Measurements from ENCODE around the gene CATSPER1.

CATSPER1 gene

DNA sequence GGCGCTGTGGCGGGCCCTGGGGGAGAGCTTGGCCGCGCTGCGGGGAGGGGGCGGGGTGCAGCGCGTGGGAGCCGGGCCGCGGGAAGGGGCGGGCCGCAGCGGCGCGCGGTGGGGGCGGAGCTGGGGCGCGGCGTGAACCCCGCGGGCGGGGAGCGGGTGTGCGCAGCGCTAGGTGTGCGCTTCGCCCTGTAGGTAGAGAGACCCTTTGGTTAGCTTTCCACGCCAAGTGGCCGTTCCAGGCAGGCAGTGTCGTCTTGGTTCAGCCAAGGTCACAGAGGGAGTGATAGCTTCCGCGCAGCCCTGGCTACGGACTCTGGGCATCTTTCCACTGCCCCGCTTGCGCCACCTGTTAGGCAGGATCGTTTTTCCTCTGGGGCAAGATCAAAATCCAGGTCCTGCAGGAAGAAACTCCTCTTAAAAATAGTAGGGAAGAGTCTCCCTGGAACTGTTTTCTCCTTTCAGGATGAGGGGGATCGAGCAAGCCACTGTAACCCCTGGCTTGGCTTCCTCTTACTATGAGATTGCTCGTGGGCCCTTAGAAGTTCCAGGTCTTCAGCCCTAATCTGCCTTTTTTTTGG is 23.5 kb downstream of the CATSPER1 start:
- no peak for DNase-seq (ENCODE audit: low spot score)

GRCh38 chr11:66001942-66002647 is 24.2 kb downstream of the CATSPER1 start, which contains the start of the genes BANF1 and EIF1AD:
BANF1 (plus strand) TSS chr11:66002503; CDS start chr11:66003251, 748 bp downstream.
EIF1AD (minus strand) TSS chr11:66002157; CDS start chr11:66000389, 1,768 bp downstream.
- peak; percentile 98 for DNase-seq (ENCODE audit: low spot score)

DNA sequence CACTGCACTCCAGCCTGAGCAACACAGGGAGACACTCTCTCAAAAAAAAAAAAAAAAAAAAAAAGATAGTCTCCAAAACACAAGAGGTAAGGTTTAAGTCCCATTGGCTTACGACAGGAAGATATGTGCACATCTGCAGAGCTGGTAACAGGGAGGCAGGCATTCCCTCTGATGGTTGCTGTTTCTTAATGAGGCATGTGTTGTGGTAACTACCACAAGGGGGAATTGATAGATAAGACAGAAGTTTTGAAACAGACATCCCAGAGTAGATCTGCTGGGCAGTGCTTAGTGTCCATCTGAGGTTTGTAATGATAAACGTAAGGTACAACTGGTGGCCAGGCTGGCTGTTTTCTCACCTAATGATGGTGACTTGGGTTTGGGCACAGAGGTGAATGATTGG is 29.0 kb downstream of the CATSPER1 start:
- no peak for DNase-seq (ENCODE audit: low spot score)

DNA sequence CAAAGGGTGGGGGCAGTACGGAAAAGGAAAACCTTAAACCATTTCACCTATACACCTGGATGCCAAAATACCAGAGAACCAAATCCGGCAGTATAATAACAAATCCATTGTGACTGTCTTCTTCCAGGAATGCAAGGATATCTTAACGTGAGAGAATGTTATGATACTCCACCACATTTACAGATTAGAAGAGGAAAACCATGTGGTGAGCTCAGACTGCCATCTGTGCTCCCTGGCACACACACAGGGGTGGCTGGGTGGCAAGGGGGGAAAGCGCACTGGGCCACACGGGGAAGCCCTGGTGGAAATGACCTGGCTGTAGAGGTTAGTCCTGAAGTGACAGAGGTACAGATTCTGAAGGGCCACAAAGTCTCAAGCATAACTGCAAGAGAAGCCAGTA is 34.2 kb downstream of the CATSPER1 start:
- DNase-seq (ENCODE audit: low spot score): no peak

DNA sequence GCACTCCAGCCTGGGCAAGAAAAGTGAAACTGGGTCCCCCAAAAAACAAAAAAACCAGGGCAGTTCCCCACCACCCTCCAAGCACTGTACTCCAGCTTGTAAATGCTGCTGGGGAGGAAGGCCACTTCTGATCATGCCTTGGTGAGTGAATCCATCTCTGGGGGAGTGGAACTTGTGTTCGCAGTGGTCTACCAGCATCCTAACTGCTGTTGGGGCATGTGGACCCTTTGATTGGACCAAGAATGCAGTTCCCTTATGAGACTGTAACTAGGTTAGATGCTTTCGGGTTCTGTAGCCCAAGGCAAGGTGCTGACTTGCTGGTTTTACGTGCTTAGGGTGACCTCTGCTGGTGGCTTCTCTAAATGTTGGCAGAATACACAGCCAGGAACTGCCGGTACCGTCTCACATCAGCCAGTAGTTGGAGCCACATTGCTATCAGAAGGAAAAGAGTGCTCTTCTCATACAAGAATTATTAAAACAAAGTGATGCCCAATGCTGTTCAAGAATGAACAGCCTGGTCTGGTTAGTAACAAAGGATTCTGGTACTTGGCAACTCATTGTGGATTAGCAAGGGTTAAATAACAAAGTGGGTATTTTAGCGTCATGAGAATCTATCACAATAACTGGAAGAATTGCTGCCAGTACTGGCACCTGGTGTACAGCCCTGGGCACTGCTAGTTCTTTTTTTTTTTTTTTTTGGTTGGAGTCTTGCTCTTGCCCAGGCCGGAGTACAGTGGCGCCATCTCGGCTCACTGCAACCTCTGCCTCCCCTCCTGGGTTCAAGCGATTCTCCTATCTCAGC is 37.3 kb downstream of the CATSPER1 start:
- peak; percentile 94 for DNase-seq (ENCODE audit: low spot score)

DNA sequence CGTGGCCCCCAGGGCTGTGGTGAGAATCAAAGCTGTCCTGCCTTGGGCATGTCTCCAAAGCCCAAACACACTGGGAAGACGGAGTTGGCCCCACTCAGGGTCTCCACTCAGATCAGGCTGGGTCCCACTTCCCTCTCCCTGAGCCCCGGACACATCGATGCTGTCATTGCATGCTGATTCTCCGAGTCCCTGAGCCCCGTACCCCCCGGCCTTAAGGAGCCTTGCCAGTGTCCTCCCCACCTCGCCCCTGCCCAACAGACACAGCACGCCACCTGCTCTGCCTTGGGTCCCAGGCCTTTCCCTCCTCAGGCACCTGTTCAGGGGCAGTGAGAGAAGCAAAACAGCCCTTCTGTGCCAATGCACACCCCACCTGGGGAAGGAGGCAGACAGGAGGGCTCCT is 38.9 kb downstream of the CATSPER1 start:
- DNase-seq (ENCODE audit: low spot score): no peak

DNA sequence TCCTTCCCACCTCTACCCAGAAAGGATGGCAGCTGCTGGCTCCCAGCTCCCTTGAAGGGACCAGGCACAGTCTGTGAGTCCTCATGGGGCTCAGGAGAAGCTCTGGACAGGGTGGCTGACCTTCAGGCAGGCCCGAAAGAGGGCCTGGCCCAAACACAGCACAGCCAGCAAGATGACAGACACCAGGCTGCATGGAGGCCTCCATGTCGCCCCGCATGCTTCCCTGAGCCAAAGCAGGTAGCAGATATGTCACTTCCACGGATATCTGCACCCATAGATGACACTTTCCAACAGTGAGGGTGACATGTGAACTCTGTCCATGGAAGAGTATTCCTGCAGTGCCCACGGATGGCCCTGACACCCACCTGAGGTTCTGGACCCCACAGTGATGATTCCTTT is 42.7 kb downstream of the CATSPER1 start:
- DNase-seq (ENCODE audit: low spot score): no peak

DNA sequence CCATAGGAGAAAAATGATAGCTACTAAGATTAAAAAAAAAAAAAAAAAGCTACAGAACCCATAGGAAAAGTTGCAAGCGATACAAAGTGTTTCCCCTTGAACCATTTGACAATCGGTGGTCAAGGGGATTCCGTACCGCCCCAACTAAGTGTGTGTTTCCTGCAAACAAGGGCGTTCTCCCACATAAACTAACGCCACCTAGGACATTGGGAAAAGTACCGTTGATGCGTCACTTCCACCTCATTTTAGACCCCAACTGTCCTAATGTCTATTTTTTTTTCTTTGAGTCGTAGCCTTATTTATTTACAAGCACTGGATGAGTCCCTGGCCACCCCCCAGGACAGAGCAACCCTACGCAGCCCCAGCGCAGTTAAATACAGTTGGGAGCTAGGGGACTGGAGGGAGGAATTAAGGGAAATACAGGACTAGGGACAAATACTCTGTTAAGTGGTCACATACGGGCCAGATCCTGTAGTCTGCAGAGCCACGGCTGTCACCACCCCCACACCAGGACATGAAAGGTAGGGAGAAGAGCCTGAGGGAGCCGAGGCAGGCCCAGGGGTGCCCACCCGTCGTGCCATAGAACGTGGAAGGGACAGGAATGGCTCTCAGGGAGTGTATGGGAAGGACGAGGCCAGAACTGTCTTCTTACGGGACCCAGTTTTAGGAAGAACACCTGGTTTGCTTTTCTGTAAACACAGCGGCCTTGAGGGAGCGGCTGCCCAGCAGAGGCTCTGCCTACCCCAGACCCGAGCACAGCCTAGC is 43.3 kb downstream of the CATSPER1 start:
- no peak for DNase-seq (ENCODE audit: low spot score)

GRCh38 chr11:65981972-65982823 is 44.1 kb downstream of the CATSPER1 start:
- DNase-seq (ENCODE audit: low spot score): no peak

GRCh38 chr11:65981101-65981740 is 45.1 kb downstream of the CATSPER1 start:
- DNase-seq (ENCODE audit: low spot score): no peak

DNA sequence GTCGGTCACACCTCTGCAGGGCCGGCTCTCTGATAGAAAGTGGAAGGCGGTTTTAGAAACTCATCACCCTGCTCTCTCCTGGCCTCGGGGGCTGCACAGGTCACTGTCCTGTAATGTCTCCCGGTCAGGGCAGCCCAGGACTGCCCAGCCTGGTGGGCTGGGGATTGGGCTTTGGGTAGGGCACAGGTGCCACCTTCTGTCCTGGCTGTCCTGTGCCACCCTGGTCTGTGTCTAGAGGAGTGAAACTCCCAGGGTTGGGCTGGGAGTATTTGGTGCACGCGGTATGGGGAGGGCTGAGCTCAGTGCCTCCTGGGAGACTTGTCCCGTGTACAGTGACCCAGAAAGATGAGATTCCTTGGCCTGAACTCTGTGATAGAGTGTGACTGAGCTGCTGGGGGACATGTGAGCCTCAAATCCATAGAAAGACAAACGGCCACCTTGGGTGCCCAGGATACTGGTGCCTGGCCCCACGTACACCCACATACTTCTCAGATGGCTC is 47.0 kb downstream of the CATSPER1 start:
- no peak for DNase-seq (ENCODE audit: low spot score)

DNA sequence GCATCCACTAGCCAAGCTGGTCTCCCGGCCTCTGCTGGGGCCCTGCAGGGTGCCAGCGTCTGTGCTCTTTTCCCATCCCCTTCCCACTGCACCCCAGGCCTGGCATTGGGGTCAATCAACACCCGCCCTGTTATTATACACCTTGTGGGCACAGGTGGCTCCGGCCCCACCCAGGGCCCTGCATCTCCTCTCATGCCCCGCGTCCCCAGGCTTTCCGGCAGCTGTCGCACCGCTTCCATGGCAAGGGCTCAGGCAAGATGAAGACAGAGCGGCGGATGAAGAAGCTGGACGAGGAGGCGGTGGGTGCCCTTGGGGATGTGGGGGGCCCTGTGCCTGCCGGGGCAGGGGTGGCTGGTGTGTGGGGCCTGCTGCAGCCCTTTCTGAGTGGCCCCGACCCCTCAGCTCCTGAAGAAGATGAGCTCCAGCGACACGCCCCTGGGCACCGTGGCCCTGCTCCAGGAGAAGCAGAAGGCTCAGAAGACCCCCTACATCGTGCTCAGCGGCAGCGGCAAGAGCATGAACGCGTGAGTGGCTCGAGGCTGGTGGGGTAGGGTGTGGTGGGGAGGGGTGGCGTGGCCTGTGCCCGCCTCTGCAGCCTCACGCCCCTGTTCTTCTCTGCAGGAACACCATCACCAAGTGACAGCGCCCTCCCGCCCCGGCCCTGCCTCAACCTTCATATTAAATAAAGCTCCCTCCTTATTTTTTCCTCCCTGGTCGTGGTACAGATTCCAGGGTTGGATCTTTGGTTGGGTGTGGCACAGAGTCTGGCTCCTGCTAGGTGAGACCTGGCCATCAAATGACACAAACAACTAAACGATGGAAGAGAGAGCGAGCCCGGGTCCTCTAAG is 47.7 kb downstream of the CATSPER1 start:
- no peak for DNase-seq (ENCODE audit: low spot score)

DNA sequence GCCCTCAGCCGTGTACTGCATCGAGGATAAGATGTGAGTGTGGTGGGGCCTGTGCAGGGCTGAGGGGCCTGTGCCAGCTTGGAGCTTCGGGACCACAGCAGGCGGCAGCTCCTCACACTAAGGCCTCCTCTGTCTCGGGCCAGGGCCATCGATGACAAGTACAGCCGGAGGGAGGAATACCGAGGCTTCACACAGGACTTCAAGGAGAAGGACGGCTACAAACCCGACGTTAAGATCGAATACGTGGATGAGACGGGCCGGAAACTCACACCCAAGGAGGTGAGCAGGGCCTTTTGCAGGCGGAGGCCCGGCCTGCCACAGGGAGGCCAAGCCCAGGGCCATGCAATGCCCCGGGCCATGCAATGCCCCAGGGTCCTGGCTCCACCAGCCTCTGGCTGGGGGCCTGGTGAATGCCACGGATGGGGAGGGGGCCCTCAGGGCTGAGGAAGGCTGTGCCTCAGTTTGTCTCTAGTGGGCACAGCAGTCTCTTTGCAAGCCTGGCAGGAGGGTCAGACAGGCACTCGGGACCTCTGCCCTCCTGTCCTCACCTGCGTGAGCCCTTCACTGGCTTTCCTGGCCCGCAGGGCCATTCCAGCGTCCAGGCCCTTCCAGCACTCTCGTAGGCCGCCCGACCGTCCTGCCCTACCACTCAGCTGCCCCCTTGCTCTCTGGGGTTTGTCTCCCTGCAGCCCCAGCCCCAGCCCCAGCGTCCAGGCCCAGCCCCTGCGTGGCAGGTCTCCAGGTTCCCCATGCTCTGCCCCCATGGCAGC is 48.5 kb downstream of the CATSPER1 start:
- DNase-seq (ENCODE audit: low spot score): no peak

DNA sequence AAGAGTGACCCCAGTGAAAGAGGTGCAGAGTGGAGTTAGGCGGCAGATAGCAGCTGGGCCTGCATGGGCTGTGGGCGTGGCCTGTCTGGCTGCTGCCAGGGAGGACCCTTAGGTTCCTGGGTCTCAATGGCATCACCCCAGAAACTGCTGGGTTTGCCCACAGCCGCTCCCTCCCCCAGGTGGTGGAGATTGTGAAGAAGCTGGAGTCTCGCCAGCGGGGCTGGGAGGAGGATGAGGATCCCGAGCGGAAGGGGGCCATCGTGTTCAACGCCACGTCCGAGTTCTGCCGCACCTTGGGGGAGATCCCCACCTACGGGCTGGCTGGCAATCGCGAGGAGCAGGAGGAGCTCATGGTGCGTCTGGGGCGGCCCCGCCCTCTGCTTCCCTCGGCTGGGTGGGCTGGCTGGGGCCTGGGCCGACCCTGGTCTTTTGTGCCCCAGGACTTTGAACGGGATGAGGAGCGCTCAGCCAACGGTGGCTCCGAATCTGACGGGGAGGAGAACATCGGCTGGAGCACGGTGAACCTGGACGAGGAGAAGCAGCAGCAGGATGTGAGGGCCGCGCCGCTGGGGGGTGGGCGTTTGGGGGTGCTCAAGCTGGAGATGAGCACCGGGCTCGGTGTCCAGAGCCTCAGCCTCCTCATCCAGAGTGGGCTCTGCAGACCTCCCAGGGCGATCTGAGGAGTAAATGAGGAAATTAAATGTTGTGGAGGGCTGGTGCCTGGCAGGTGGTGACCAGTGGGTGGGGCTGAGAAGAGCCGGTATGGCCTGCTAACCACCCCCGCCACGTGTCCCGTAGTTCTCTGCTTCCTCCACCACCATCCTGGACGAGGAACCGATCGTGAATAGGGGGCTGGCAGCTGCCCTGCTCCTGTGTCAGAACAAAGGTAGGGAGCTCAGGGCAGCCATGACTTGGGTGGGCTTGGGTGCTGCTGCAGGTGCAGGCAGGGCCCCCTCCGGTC is 49.8 kb downstream of the CATSPER1 start:
- no peak for DNase-seq (ENCODE audit: low spot score)

DNA sequence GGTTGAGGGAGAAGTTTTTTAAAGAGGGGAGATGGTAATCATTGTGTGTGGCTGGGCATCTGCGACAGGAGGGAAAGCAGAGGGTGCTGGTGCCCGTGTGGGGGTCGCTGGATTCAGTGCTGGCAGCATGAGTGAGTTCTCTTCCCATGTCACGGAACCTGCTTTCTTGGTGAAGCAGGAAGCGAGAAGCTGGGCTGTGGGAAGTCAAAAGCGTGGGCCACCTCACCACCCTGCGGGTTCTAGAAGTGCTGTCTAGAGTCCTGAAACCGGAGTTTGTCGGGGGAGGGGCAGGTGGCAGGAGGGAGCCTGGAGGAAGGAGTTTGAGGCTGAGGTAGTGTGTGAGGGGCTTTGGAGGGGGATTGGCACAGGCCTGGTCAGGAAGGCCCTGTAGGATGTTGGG is 50.5 kb downstream of the CATSPER1 start:
- DNase-seq (ENCODE audit: low spot score): no peak

GRCh38 chr11:65973439-65974110 is 52.7 kb downstream of the CATSPER1 start:
- DNase-seq (ENCODE audit: low spot score): peak; percentile 71

GRCh38 chr11:65972116-65972515 is 54.2 kb downstream of the CATSPER1 start:
- DNase-seq (ENCODE audit: low spot score): no peak

All from kidney tubule cell (primary cell).